GM15510 (cell line): ENCODE data around the gene RBFOX1.

ENCODE experiments used
- POLR2A ChIP-seq: IDR thresholded peaks from 3 replicates; pipeline ENCODE4 v1.6.1; 2011; ENCODE audit warnings: borderline replicate concordance; ENCODE audit not compliant: insufficient read length; ENCODE audit errors: extremely low read depth

RBFOX1 gene

DNA sequence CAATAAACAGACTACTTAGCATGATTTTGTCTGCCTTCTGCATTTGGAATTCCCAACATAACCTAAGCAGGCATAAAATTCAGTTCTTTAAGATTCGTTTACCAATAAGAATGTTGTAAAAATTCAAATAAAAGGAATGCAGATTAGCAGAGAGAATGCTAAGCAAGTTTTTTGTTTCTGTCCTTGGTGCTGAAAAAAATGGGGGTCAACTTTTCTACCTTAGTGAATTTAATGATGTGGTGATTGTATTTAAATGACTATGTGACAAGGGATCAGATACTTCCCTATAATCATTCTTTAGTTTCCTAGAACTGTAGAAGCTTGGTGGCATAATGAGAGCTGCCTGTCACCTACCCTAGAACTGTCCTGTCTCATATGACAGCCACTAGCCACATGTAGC, 159.5 kb downstream of the RBFOX1 start:
- TF ChIP-seq POLR2A = no peak

DNA sequence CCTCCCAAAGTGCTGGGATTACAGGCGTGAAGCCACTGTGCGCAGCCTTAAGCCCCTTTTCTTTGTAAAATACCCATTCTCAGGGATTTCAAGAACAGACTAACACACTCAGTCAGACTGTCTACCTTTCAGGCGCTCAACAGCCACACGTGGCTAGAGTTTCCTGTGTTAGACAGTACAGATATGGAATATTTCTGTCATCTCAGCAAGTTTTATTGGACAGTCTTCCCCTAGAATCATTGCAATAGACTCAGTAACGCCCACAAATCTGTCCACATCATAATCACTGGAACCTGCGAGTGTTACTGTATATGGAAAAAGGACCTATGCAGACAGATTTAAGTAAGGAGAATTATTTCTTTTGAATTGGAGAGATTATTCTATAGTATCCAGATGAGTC, 160.5 kb downstream of the RBFOX1 start:
- no peak for TF ChIP-seq POLR2A

DNA sequence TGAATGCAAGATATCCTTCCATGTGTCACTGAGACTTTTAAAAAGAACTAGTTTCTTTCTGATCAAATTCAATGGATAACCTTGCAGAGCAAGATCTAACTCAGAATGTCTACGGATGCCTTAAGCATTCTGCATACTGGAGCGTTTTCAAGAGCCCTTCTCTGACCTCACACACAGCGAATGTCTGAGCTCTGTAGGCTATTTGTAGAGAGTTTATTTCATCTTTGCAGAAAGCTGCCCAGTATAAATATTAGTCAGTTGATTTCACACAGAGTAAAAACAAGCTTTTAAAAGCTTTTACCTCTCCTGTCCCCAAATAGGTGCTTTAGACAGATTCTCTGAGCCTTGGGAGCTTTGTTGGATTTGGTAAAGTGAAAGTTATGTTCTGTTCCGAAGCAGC, 165.0 kb downstream of the RBFOX1 start:
- no peak for TF ChIP-seq POLR2A

DNA sequence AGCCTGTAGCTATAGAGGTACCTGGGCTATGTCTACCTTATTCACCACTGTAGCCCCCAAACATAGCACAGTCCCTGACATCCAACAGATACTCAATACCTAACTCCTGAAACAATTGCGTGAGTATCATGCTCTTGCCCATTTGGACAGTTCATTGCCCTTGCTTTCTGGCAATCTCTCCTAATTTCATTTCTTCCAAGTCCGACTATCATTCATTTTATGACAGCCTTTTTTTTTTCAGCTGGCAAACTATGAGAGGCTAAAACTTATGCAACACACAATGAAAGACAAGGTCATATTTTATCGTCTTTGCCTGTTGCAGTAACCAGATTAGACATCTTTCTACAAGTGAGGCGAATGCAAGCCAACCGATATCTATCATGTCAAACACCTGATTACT, 169.2 kb downstream of the RBFOX1 start:
- no peak for TF ChIP-seq POLR2A

DNA sequence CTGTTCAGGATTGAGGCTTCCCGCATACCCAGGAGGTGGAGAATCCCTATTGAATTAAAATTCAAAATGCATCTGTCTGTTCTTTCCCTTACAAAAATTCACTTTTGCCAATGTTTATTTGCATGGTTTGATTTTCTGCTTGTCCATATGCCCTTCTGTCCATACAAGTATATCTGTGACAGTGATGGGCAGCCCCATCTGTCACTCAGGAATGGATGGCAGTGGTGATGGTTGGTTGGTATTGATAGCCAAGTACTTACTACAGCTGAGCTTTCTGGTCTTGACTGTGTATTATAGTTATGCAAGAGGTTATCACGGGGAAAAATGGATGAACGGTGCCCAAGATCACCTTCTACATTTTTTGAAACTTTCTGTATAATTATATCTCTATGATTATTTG, 171.0 kb downstream of the RBFOX1 start:
- no peak for TF ChIP-seq POLR2A

DNA sequence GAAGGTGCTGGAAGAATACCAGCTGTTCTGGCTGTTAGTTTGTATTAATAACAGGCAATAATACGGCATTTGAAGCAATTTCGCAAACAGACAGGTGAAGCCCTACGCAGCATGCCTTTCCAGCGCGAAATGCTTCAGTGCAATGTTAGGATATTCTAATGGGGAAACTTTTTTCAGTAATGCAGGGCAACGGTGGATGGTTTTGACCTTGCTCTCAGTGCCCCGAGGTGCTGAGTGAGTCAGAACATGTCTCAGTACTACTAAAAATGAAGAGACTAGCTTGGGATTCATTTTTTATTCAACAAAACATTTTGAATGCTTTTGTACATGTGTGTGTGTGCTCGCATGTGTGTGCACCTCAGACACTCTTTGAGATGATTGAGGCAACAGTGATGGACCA, 172.2 kb downstream of the RBFOX1 start:
- TF ChIP-seq POLR2A = no peak

DNA sequence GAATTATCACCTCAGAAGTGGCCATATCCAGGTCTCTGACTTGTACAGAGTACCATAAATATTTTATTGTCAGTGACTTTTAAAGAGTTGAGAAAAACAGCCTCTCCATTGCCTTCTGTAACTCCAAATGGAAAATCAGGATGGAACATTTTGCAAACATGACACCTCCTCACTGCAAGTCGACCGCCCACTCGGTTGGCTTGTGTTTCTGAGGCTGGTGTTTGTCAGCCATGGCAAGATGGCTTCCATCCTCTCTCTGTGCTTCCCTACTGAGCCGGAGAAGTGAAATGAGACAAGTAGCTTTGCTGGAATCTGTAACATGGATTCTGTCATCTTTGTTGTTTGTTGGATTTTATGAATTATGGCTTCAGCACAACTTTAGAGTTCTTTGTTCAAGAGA, 172.8 kb downstream of the RBFOX1 start:
- TF ChIP-seq POLR2A = no peak

DNA sequence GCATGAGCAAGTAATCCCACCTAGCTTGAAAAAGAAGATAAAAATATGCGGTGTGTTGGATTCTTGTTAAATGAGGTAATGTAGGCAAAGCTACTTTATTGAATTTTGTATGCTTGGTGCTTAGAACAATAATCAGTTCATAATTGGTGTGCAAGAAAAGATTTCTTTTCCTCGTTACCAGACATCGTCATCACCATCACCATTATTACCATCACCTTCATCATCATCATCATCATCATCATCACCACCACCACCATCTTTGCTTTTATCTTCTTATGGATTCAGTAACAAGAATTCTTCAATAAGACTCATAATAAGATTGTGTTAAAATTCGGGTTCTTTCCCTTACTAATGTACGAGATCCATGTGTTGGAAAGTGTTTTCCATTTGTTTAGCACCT, 173.7 kb downstream of the RBFOX1 start:
- TF ChIP-seq POLR2A = no peak

DNA sequence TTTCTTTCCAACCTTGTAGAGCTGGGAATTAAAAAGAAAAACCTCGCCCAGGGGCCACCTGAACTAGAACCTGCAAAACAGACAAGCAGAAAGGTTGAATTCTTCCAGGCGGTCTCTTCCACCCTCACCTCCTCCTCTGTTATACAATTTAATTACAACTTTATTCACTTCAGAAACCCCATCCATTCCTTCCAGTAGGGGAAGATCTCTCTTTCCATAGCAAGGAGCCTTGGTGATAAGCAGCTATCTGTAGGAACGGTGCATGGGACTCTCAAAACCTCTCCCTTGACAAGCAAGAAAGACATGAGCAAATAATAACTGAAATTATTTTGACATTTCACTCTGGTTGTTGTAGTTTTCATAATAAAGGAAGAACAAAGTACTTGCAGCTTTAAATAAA, 176.0 kb downstream of the RBFOX1 start:
- TF ChIP-seq POLR2A = no peak

DNA sequence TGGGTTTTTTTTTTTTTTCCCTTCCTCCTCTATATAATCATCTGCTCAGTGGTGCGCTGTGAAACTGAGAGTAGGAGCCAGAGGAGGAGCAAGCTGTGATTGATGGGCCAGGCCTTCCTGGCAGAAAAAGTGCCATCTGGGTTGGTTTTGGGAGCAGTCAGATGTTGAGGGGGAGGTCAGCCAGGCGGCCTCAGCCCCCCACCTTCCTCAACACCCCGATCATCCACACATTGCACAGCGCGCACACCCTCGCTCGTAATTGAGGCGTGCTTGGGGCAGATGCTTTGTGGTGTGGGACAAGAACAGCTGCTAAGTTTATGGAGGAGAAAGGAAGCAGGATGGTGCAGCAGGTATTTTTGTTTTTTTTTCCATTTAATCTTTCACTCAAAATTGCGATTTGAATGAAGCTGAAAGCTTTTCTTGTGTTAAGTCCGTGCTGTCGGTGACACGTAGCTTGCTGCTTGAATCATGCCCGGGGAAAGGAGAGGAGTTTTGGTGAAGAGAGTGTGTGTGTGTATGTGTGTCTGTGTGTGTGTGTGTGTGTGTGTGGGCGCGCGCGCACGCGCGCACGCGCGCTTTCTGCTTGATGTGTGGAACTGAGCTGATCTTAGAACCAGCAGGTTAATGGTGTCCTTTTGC, 177.4 kb downstream of the RBFOX1 start:
- no peak for TF ChIP-seq POLR2A

DNA sequence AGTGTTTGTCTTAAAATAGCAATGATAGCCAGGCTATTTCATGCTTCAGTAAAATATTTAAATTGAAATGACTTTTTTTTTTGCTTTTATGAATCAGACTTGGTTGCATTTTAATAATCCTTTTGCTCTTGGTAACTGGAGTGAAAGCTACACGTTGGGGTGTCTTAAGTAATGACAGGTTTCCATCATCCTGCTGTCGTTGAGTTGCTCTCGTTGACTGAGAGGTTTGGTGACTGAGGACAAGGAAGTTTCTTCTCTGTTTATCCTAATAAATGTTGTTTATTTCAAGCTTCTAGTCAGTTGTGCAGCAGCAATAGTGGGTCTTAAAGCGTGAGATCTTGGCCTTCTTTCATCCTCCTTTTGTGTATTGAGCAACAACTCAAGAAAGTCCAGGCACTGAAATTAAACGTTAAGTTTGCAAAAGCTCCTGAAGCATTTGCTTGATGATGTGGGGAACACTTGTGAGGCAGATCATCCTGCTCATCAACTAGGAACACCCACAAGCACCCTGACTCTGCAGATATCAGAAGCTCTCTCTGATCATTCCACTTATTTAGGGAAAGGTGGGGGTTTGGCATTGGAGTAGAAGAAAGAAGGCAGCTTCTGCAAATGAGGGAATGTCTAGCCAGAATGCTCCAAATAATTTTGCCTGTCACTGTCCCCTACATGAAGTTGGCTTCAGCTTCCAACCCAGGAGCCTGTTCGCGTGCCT, 179.1 kb downstream of the RBFOX1 start:
- no peak for TF ChIP-seq POLR2A

DNA sequence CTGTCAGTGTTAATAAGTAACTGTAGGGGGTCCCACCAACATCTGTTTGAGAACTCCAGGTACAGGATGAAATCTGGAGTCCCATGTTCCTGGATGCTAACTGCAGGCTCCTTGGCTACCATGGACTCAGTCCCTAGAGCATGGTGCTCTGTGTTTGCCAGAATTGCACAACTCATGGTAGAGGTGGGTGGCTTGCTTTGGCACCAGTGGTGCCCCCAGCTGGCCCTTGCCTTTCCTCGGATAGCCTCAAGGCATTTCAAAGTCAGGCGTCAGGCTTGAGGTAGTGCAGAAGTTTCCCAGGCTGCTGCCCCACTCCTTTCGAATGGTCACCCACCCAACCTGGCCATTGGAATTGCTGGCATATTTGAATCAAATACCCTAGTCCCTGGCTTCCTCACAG, 179.9 kb downstream of the RBFOX1 start:
- no peak for TF ChIP-seq POLR2A

DNA sequence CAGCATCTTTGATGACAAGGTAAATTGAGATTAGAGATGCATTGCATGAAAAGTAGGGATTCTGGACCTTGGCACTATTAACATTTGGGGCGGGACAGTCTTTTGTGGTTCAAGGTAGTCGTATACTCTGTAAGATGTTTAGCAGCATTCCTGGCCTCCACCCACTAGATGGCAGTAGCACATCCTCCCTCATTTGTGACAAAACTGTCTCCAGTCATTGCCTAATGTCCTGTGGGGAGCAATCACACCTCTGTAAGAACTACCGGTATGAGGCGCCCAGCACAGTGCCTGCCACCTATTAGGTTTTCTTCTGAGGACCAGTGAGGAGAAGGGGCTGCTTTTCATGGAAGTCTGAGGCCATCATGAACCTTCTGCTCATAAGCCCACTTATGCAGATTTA, 180.8 kb downstream of the RBFOX1 start:
- TF ChIP-seq POLR2A = no peak

DNA sequence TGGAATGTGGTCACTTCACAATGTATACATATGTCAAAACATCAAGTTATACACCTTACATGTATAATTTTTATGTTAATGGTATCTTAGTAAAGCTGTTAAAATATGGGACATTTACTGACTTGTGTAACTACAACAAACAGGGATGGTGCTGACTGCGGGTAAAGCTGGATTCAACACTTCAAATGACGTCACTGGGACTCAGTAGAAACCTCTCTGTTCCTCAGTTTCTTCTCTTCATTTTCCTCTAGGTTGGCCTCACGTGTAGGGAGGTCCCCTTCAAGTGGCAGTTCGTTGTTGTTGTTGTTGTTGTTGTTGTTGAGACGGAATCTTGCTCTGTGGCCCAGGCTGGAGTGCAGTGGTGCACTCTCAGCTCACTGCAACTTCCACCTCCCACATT, 182.9 kb downstream of the RBFOX1 start:
- no peak for TF ChIP-seq POLR2A

DNA sequence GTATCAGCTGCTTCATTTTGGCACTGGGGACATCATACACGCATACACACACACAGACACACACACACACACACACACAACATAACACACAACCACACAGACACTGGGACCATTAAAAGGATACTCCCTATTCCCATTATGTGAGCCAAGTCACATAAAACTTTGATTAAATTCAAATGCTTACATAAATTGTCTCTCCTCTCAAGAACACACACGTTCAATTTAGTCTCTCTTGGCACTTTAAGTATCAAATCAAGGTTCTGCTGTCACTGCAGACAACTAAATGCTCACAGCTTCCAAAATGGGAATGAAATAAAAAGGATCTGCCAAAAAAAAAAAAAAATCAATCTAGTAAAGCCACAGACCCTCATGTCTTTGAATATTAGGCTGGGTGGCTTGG, 184.9 kb downstream of the RBFOX1 start:
- TF ChIP-seq POLR2A = no peak

DNA sequence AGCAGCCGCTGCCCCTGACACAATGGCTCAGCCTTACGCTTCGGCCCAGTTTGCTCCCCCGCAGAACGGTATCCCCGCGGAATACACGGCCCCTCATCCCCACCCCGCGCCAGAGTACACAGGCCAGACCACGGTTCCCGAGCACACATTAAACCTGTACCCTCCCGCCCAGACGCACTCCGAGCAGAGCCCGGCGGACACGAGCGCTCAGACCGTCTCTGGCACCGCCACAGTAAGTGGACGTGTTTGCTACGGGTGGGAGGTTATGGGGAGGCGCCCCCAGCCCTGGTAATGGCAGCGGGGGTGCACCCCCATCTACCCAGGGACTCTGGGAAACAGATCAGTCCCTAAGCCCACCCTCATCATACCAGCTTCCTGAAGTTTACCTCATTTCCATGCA, 185.5 kb downstream of the RBFOX1 start:
- no peak for TF ChIP-seq POLR2A
